ENCODE data around the gene CHAF1A.

- TF ChIP-seq, protein P1, sequence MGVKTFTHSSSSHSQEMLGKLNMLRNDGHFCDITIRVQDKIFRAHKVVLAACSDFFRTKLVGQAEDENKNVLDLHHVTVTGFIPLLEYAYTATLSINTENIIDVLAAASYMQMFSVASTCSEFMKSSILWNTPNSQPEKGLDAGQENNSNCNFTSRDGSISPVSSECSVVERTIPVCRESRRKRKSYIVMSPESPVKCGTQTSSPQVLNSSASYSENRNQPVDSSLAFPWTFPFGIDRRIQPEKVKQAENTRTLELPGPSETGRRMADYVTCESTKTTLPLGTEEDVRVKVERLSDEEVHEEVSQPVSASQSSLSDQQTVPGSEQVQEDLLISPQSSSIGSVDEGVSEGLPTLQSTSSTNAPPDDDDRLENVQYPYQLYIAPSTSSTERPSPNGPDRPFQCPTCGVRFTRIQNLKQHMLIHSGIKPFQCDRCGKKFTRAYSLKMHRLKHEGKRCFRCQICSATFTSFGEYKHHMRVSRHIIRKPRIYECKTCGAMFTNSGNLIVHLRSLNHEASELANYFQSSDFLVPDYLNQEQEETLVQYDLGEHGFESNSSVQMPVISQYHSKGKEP (tag by site-specific recombination; IDR thresholded peaks at IDR 0.05): no peak
- TF ChIP-seq ZBTB7A (tag by site-specific recombination; IDR thresholded peaks at IDR 0.05; ENCODE audit: low read depth): no peak
- no peak for TF ChIP-seq CTCF (tag by site-specific recombination; IDR thresholded peaks at IDR 0.05)
- no peak for TF ChIP-seq KLF8 (tag by site-specific recombination; IDR thresholded peaks at IDR 0.05)
- TF ChIP-seq ZNF157 (tag by site-specific recombination; IDR thresholded peaks at IDR 0.05): no peak
- TF ChIP-seq, protein P2, sequence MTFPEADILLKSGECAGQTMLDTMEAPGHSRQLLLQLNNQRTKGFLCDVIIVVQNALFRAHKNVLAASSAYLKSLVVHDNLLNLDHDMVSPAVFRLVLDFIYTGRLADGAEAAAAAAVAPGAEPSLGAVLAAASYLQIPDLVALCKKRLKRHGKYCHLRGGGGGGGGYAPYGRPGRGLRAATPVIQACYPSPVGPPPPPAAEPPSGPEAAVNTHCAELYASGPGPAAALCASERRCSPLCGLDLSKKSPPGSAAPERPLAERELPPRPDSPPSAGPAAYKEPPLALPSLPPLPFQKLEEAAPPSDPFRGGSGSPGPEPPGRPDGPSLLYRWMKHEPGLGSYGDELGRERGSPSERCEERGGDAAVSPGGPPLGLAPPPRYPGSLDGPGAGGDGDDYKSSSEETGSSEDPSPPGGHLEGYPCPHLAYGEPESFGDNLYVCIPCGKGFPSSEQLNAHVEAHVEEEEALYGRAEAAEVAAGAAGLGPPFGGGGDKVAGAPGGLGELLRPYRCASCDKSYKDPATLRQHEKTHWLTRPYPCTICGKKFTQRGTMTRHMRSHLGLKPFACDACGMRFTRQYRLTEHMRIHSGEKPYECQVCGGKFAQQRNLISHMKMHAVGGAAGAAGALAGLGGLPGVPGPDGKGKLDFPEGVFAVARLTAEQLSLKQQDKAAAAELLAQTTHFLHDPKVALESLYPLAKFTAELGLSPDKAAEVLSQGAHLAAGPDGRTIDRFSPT (tag by site-specific recombination; IDR thresholded peaks at IDR 0.05): no peak
- TF ChIP-seq ZNF302 (tag by site-specific recombination; IDR thresholded peaks at IDR 0.05; ENCODE audit: low read depth): no peak
- no peak for TF ChIP-seq SP2 (tag by site-specific recombination; IDR thresholded peaks at IDR 0.05)
- TF ChIP-seq ZNF26 (tag by site-specific recombination; IDR thresholded peaks at IDR 0.05): no peak
Measured at GRCh38 chr19:4423416-4424126, 21.1 kb downstream of the CHAF1A start.

Data from HEK293 (cell line).